Osteoblast (primary cell): ENCODE data around the gene RRM2. TPM values are rescaled to one million over a fixed set of nuclear protein-coding genes. Genes with fewer than 3 reads are reported as not detected.
A peak's percentile ranks its signal among the peaks of the same experiment; 100 is the strongest.

Experiments used
- DNase-seq: peaks from one replicate; pipeline ENCODE4 v3.0.0; 2011; ENCODE audit warnings: low spot score, mixed read lengths; ENCODE audit not compliant: insufficient read length; ENCODE audit errors: missing footprints
- H2AFZ ChIP-seq: 2 replicates; pipeline ENCODE4 v1.6.0; 2011; ENCODE audit warnings: mild to moderate bottlenecking, low read length
- H3K27ac ChIP-seq: 2 replicates; pipeline ENCODE4 v1.5.1; 2011; ENCODE audit warnings: mild to moderate bottlenecking, low read depth, low read length, moderate library complexity
- H3K27me3 ChIP-seq: 2 replicates; pipeline ENCODE4 v1.6.0; 2012; ENCODE audit warnings: mild to moderate bottlenecking, control low read depth, inconsistent platforms, low read length, moderate library complexity; ENCODE audit not compliant: insufficient read depth
- H3K36me3 ChIP-seq: 2 replicates; pipeline ENCODE4 v1.5.1; 2011; ENCODE audit warnings: mild to moderate bottlenecking, low read length, control low read depth, moderate library complexity; ENCODE audit not compliant: insufficient read depth
- H3K4me1 ChIP-seq: 2 replicates; pipeline ENCODE4 v1.5.1; 2011; ENCODE audit warnings: mild to moderate bottlenecking, low read length, control low read depth, moderate library complexity; ENCODE audit not compliant: insufficient read depth
- H3K4me2 ChIP-seq: 2 replicates; pipeline ENCODE4 v1.6.0; 2011; ENCODE audit warnings: mild to moderate bottlenecking, low read length; ENCODE audit not compliant: insufficient read depth
- H3K4me3 ChIP-seq: fragments of 200-600 bp; sonication (generic); 3 replicates; pipeline ENCODE4 v1.5.1; 2012; ENCODE audit warnings: mild to moderate bottlenecking, low read length, inconsistent platforms; ENCODE audit not compliant: insufficient read depth
- H3K79me2 ChIP-seq: 2 replicates; pipeline ENCODE4 v1.6.0; 2012; ENCODE audit warnings: mild to moderate bottlenecking, low read length, control low read depth, inconsistent platforms; ENCODE audit not compliant: insufficient read depth
- H3K9me3 ChIP-seq: 2 replicates; pipeline ENCODE4 v1.5.1; 2011; ENCODE audit warnings: low read depth, low read length, control low read depth
- H4K20me1 ChIP-seq: 2 replicates; pipeline ENCODE4 v1.6.0; 2012; ENCODE audit warnings: mild to moderate bottlenecking, low read length, control low read depth; ENCODE audit not compliant: insufficient read depth
- CTCF ChIP-seq: IDR thresholded peaks from 2 replicates; pipeline ENCODE4 v1.5.1; 2011; ENCODE audit warnings: mild to moderate bottlenecking, low read depth, low read length, moderate library complexity; ENCODE audit errors: extremely low read depth
- total RNA-seq: library from RNA; depleted of rRNA; stranded (reverse); fragments of >200 nt; gene quantifications from 2 replicates; pipeline ENCODE4 v1.2.3, GENCODE V29; 2012

Gene RRM2
- total RNA-seq, 1 donor, result 4.3 TPM

GRCh38 chr2:10109311-10109710 is 13.2 kb upstream of the RRM2 start:
- DNase-seq, result no peak
- Histone ChIP-seq H3K4me1 (no peaks in the 10 kb centered on the region), H3K27me3 (no peaks in the 10 kb centered on the region), H3K9me3 (no peaks in the 10 kb centered on the region), H3K36me3 (no peaks in the 10 kb centered on the region), H3K4me2 (no peak overlapping the region), H4K20me1 (no peaks in the 10 kb centered on the region), H3K27ac (no peak overlapping the region), H2AFZ (no peak overlapping the region), H3K4me3 (no peak overlapping the region), H3K79me2 (no peaks in the 10 kb centered on the region)
- TF ChIP-seq CTCF, result no peak

- Histone ChIP-seq H3K4me2 (no peak overlapping the region), H3K27ac (no peak overlapping the region), H4K20me1 (no peaks in the 10 kb centered on the region), H3K4me3 (no peak overlapping the region), H3K27me3 (no peaks in the 10 kb centered on the region), H3K36me3 (no peaks in the 10 kb centered on the region), H3K79me2 (peaks cover 11% of the 10 kb centered on the region), H2AFZ (no peak overlapping the region), H3K4me1 (peaks cover 24% of the 10 kb centered on the region), H3K9me3 (no peaks in the 10 kb centered on the region)
- no peak for TF ChIP-seq CTCF
- no peak for DNase-seq
These were observed 3.6 kb upstream of the RRM2 start for GRCh38 chr2:10119027-10119325.

- no peak for DNase-seq
- Histone ChIP-seq H3K27ac (peak overlapping the region; percentile 64), H3K4me3 (peak overlapping the region; percentile 72), H3K9me3 (no peaks in the 10 kb centered on the region), H3K4me1 (peaks cover 30% of the 10 kb centered on the region), H4K20me1 (no peaks in the 10 kb centered on the region), H3K4me2 (peak overlapping the region; percentile 87), H2AFZ (peak overlapping the region; percentile 95), H3K36me3 (no peaks in the 10 kb centered on the region), H3K27me3 (no peaks in the 10 kb centered on the region), H3K79me2 (peaks cover 11% of the 10 kb centered on the region)
- TF ChIP-seq CTCF, result no peak
These were observed 2.9 kb upstream of the RRM2 start for GRCh38 chr2:10119601-10120157.

DNA sequence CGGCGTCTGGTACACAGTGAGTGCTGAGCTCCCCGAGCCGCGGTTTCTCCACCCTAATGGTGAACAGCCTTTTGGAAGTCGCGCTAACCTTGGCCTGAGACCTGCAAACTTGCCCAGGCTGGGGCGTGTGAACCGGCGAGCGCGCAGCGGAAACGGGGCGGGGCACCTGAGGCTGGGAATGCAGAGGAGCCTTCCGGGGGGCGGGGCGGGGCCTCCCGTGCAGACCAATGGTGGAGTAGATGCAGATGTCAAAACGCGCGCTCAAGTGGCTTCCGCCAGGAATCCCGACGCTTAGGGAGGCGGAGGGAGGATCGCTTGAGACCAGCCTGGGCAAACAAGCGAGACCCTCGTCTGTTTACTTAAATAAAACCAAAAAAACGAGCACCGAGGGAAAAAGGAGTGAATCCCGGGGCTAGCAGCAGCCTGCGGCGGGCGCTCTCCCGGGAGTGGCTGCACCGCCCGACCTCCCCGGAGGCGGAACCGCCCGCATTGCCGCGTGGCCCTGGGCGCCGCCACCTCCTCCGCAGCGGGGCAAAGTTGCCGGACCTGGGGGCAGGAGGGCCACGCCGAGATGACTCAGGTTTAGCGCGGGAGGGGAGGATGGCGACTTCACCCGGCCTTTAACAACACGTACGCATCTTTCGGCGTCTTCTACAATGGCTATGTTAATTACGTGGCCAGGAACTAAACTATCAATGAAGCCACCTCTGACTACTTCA is 2.2 kb upstream of the RRM2 start:
- Histone ChIP-seq H3K36me3 (no peaks in the 10 kb centered on the region), H3K27me3 (no peaks in the 10 kb centered on the region), H3K4me1 (peaks cover 36% of the 10 kb centered on the region), H3K79me2 (peaks cover 16% of the 10 kb centered on the region), H2AFZ (peak overlapping the region; percentile 95), H3K4me3 (peak overlapping the region; percentile 72), H4K20me1 (no peaks in the 10 kb centered on the region), H3K27ac (peak overlapping the region; percentile 76), H3K9me3 (no peaks in the 10 kb centered on the region), H3K4me2 (peak overlapping the region; percentile 87)
- TF ChIP-seq CTCF, result no peak
- DNase-seq, result peak; percentile 98
